HepG2 (cell line): ENCODE results near the gene TRAF4. TPM values are rescaled to one million over a fixed set of nuclear protein-coding genes. Genes with fewer than 3 reads are reported as not detected.

Experiments
- ADNP ChIP-seq: sonication (generic); formaldehyde crosslinking; IDR thresholded peaks from 2 replicates; pipeline ENCODE4 v1.4.0; 2020; ENCODE audit warnings: missing genetic modification reagents
- IRF2 ChIP-seq: IDR thresholded peaks from 2 replicates; pipeline ENCODE4 v1.6.1; 2018; ENCODE audit warnings: missing genetic modification reagents, missing compliant biosample characterization
- KAT8 ChIP-seq: IDR thresholded peaks from 2 replicates; pipeline ENCODE4 v1.6.1; 2016; ENCODE audit warnings: missing genetic modification reagents, missing compliant biosample characterization
- KLF15 ChIP-seq: sonication (generic); formaldehyde crosslinking; IDR thresholded peaks from 2 replicates; pipeline ENCODE4 v1.8.1; 2023; ENCODE audit warnings: borderline replicate concordance, mild to moderate bottlenecking, inconsistent platforms, missing genetic modification reagents, mixed read lengths
- PHF21A ChIP-seq: sonication (generic); formaldehyde crosslinking; IDR thresholded peaks from 2 replicates; pipeline ENCODE4 v1.5.0; 2020; ENCODE audit warnings: mild to moderate bottlenecking, missing genetic modification reagents
- SOX5 ChIP-seq: IDR thresholded peaks from 2 replicates; pipeline ENCODE4 v1.6.1; 2016; ENCODE audit warnings: borderline replicate concordance
- SP1 ChIP-seq, 2 experiments: fragments of 450-650 bp in 1 of 2; sonication (generic) in 1 of 2; formaldehyde crosslinking in 1 of 2; IDR thresholded peaks; 2 replicates each; pipeline versions ENCODE4 v1.4.0 to v1.6.1; 2016 to 2020; ENCODE audit warnings: missing genetic modification reagents in 1 of 2
- STAG1 ChIP-seq: sonication (generic); formaldehyde crosslinking; IDR thresholded peaks from 2 replicates; pipeline ENCODE4 v1.4.0; 2020; ENCODE audit warnings: missing genetic modification reagents
- ZC3H13 ChIP-seq: sonication (generic); formaldehyde crosslinking; IDR thresholded peaks from 2 replicates; pipeline ENCODE4 v1.8.1; 2023; ENCODE audit warnings: mild to moderate bottlenecking, missing genetic modification reagents, moderate library complexity
- ZFAT ChIP-seq: sonication (generic); formaldehyde crosslinking; conservative IDR thresholded peaks from 2 replicates; pipeline ENCODE4 v1.8.1; 2023; ENCODE audit warnings: missing genetic modification reagents, inconsistent platforms
- ZNF101 ChIP-seq: sonication (generic); formaldehyde crosslinking; IDR thresholded peaks from 2 replicates; pipeline ENCODE4 v1.4.0; 2020; ENCODE audit warnings: mild to moderate bottlenecking, low read depth, missing genetic modification reagents, borderline replicate concordance
- ZNF253 ChIP-seq: sonication (generic); formaldehyde crosslinking; IDR thresholded peaks from 2 replicates; pipeline ENCODE4 v1.8.0; 2022; ENCODE audit warnings: mild to moderate bottlenecking, missing genetic modification reagents, borderline replicate concordance
- ZNF367 ChIP-seq: sonication (generic); formaldehyde crosslinking; IDR thresholded peaks from 2 replicates; pipeline ENCODE4 v1.4.0; 2020; ENCODE audit warnings: missing genetic modification reagents, borderline replicate concordance
- ZNF558 ChIP-seq: sonication (generic); formaldehyde crosslinking; IDR thresholded peaks from 2 replicates; pipeline ENCODE4 v1.9.0; 2022; ENCODE audit warnings: mild to moderate bottlenecking, missing genetic modification reagents, borderline replicate concordance
- ZNF616 ChIP-seq: sonication (generic); formaldehyde crosslinking; IDR thresholded peaks from 2 replicates; pipeline ENCODE4 v1.5.0; 2020; ENCODE audit warnings: low read depth, mild to moderate bottlenecking, missing genetic modification reagents
- ZNF737 ChIP-seq: sonication (generic); formaldehyde crosslinking; IDR thresholded peaks from 2 replicates; pipeline ENCODE4 v1.5.0; 2020; ENCODE audit warnings: missing genetic modification reagents, mild to moderate bottlenecking, borderline replicate concordance
- ZNF772 ChIP-seq: sonication (generic); formaldehyde crosslinking; IDR thresholded peaks from 2 replicates; pipeline ENCODE4 v1.5.0; 2020; ENCODE audit warnings: mild to moderate bottlenecking, missing genetic modification reagents
- polyA plus RNA-seq, 8 experiments: library from polyadenylated mRNA; depleted of rRNA in 3 of 8; stranded (reverse) in 7 of 8; unstranded in 1 of 8; fragments of >200 nt; fragmentation: Illumina TruSeq in 4 of 8; extraction: Trizol in 4 of 8; gene quantifications; 2 replicates each; pipeline versions ENCODE4 v1.2.1 to v1.2.3, GENCODE V29; 2011 to 2016; ENCODE audit warnings: low read depth in 4 of 8, missing spikeins in 1 of 8, mixed read lengths in 1 of 8; ENCODE audit not compliant: insufficient read depth in 1 of 8
- total RNA-seq, 5 experiments: library from RNA; depleted of rRNA; stranded (reverse); fragments of >200 nt; fragmentation: Illumina TruSeq; extraction: Trizol; gene quantifications; 2 replicates each; pipeline ENCODE4 v1.2.3, GENCODE V29; 2016; ENCODE audit warnings: low read depth in 1 of 5
- TF ChIP-seq, protein P1 (sequence below): sonication (generic); formaldehyde crosslinking; conservative IDR thresholded peaks from 2 replicates; pipeline ENCODE4 v1.8.0; 2022; ENCODE audit warnings: mild to moderate bottlenecking, moderate library complexity, missing genetic modification reagents
- TF ChIP-seq, protein P2 (sequence below): IDR thresholded peaks from 2 replicates; pipeline ENCODE4 v1.6.1; 2016; ENCODE audit warnings: low read depth
- TF ChIP-seq, protein P3 (sequence below): sonication (generic); formaldehyde crosslinking; IDR thresholded peaks from 2 replicates; pipeline ENCODE4 v1.9.0; 2021; ENCODE audit warnings: missing genetic modification reagents, borderline replicate concordance
- TF ChIP-seq, protein P4 (sequence below): sonication (generic); formaldehyde crosslinking; IDR thresholded peaks from 2 replicates; pipeline ENCODE4 v1.4.0; 2020; ENCODE audit warnings: missing genetic modification reagents

TRAF4 gene
- total and polyA plus RNA-seq, 2 of the 13 experiments (the other 11 are each of a cell fraction or from before 2014, with no cell fraction given), result 86.0 to 89.9 TPM

DNA sequence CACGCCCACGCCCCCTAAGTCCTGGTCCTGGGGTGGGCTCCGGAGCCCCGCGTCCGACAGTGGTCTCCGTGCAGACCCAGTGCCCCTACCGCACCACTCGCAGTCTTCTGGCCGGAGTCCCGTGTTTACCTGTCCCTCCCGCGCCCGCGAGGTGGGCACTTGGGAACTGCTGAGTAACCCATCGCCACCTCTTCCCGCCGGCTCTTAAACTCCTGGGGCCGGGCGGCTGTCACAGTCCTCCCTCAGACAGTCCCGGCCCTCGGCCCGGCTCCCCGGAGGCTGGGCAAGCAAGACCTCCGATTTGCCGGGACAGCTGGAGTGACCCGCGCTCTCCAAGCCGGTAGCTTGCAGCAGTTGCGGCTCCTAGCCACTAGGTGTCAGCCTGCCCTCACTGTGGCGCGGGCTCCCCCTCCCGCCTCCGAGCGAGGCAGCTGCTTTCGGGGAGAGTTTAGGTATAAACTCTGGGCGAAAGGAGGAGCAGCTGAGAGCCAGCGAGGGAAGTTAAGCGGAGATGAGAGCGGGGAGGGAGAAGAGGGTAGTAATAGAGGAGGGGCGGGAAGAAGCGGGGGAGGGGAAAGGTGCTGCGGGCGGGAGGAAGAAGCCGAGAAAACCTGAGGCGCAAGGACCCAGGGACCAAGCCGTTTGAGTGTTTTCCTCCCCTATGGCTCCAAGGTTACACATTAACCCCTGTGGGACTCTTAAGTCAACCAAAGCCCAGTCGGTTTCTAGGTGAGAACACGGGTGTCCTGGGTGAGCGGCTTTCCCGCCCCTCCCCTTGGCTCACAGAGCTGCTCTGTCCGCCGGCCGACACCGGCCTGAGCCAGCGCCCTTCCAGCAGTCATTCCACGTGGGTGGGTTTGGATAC, 17.0 kb upstream of the TRAF4 start (continued):
- TF ChIP-seq, protein P1, sequence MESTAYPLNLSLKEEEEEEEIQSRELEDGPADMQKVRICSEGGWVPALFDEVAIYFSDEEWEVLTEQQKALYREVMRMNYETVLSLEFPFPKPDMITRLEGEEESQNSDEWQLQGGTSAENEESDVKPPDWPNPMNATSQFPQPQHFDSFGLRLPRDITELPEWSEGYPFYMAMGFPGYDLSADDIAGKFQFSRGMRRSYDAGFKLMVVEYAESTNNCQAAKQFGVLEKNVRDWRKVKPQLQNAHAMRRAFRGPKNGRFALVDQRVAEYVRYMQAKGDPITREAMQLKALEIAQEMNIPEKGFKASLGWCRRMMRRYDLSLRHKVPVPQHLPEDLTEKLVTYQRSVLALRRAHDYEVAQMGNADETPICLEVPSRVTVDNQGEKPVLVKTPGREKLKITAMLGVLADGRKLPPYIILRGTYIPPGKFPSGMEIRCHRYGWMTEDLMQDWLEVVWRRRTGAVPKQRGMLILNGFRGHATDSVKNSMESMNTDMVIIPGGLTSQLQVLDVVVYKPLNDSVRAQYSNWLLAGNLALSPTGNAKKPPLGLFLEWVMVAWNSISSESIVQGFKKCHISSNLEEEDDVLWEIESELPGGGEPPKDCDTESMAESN (CRISPR knock-in tag), result peak; percentile 65
- TF ChIP-seq KLF15 (no peak), SP1 (IDR thresholded peaks at IDR 0.05) (no peak), SP1 (CRISPR knock-in tag; IDR thresholded peaks at IDR 0.05) (peak; percentile 53), ZC3H13 (CRISPR knock-in tag) (no peak; the same call in 1 of the 2 replicates), ZNF367 (no peak), PHF21A (no peak; the same call in 1 of the 2 replicates), SOX5 (CRISPR knock-in tag) (no peak), ZNF616 (no peak), ADNP (CRISPR knock-in tag) (no peak), KAT8 (peak; percentile 54), STAG1 (CRISPR knock-in tag) (peak; percentile 95), ZNF737 (CRISPR knock-in tag) (no peak), ZNF101 (no peak), IRF2 (CRISPR knock-in tag) (no peak; the same call in 1 of the 2 replicates), ZFAT (CRISPR knock-in tag) (no peak), ZNF253 (peak; percentile 35; the same call in 1 of the 2 replicates), ZNF772 (CRISPR knock-in tag) (no peak; the same call in 1 of the 2 replicates), ZNF558 (no peak)
- TF ChIP-seq, protein P2, sequence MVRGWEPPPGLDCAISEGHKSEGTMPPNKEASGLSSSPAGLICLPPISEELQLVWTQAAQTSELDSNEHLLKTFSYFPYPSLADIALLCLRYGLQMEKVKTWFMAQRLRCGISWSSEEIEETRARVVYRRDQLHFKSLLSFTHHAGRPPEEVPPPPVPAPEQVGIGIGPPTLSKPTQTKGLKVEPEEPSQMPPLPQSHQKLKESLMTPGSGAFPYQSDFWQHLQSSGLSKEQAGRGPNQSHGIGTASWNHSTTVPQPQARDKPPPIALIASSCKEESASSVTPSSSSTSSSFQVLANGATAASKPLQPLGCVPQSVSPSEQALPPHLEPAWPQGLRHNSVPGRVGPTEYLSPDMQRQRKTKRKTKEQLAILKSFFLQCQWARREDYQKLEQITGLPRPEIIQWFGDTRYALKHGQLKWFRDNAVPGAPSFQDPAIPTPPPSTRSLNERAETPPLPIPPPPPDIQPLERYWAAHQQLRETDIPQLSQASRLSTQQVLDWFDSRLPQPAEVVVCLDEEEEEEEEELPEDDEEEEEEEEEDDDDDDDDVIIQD (CRISPR knock-in tag), result no peak; the same call in 1 of the 2 replicates
- TF ChIP-seq, protein P3, sequence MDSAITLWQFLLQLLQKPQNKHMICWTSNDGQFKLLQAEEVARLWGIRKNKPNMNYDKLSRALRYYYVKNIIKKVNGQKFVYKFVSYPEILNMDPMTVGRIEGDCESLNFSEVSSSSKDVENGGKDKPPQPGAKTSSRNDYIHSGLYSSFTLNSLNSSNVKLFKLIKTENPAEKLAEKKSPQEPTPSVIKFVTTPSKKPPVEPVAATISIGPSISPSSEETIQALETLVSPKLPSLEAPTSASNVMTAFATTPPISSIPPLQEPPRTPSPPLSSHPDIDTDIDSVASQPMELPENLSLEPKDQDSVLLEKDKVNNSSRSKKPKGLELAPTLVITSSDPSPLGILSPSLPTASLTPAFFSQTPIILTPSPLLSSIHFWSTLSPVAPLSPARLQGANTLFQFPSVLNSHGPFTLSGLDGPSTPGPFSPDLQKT, result no peak
- TF ChIP-seq, protein P4, sequence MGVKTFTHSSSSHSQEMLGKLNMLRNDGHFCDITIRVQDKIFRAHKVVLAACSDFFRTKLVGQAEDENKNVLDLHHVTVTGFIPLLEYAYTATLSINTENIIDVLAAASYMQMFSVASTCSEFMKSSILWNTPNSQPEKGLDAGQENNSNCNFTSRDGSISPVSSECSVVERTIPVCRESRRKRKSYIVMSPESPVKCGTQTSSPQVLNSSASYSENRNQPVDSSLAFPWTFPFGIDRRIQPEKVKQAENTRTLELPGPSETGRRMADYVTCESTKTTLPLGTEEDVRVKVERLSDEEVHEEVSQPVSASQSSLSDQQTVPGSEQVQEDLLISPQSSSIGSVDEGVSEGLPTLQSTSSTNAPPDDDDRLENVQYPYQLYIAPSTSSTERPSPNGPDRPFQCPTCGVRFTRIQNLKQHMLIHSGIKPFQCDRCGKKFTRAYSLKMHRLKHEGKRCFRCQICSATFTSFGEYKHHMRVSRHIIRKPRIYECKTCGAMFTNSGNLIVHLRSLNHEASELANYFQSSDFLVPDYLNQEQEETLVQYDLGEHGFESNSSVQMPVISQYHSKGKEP (CRISPR knock-in tag), result no peak
